LHCN-M2 (cell line): ENCODE data around the gene KRTAP2-4. TPM values are rescaled to one million over a fixed set of nuclear protein-coding genes. Genes with fewer than 3 reads are reported as not detected.
"Not testable (repeated sequence)": the region's sequence is repeated elsewhere in the genome, so short reads cannot be mapped to it uniquely, and the experiment has no call there.

Source experiments
- DNase-seq: peaks from one replicate; pipeline ENCODE4 v3.0.0-alpha.2; 2012; ENCODE audit warnings: low read depth
- total RNA-seq: library from RNA; depleted of rRNA; stranded (reverse); fragments of >200 nt; gene quantifications from 2 replicates; pipeline ENCODE4 v1.2.3, GENCODE V29; 2014

The KRTAP2-4 gene
- total RNA-seq, 1 experiment from 2014 or later = not detected

DNA sequence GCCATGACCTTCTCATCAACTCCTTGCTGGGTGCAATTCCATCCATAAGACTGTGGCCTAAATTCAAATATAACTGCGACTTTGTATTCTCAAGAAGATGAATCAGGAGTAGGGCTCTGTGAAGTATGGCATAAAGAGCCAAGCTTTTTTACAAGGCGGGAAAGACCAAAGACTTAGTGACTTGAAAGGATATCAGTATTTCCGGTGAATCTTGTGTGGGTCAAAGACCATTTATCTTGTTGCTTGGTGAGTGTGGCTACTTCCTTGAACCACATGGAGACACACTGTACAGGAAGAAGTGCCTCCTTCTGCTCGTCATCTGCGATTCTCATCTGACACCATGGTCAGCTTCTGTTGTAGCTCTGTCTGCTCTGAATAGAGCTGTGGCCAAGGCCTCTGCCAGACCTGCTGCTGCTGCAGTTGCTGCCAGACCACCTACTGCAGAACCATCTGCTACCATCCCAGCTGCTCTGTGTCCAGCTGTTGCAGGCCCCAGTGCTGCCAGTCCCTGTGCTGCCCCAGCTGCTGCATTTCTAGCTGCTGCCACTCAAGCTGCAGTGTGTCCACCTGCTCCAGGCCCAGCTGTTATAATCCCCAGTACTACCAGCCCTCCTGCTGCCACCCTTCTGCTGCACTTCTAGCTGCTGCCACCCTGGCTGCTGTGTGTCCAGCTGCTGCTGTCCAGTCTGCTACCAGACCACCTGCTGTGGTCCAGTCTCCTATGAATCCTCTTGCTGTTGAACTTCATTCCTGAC lies 6.1 kb upstream of the KRTAP2-4 start:
- peak; percentile 96 for DNase-seq

DNA sequence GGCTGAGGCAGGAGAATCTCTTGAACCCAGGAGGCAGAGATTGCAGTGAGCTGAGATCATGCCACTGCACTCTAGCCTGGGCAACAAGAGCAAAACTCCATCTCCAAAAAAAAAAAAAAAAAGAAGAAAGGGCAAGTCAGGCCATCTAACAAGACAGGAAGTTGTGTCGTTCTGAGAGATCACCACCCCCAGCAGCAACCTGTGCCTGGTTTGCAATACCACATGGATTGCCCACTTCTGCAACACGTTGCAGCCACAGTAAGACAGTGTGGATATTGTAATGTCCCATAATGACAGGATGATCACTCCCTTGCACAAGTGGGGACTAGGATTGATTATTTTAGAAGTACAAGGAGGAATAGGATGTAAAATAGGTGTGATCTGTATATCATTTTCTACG lies 3.4 kb upstream of the KRTAP2-4 start:
- no peak for DNase-seq

DNA sequence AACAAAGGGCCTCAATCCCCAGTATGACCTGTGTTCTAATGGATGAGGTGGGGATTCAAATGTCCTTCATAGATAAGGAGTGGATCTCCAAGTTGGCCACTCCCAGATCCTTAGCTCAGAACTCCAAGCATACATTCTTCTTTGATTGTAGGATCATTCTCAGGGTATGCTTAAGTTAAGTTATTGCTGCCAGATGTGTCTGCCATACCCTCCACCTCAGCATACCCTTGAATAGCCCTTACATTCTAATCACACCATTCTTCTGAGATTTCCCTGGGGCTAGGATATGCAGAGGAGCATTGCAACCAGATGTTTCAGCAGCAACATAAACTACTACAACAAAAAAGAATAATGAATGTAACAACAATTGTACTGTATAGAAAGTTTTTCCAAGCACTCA lies 1.6 kb upstream of the KRTAP2-4 start:
- DNase-seq = no peak

DNA sequence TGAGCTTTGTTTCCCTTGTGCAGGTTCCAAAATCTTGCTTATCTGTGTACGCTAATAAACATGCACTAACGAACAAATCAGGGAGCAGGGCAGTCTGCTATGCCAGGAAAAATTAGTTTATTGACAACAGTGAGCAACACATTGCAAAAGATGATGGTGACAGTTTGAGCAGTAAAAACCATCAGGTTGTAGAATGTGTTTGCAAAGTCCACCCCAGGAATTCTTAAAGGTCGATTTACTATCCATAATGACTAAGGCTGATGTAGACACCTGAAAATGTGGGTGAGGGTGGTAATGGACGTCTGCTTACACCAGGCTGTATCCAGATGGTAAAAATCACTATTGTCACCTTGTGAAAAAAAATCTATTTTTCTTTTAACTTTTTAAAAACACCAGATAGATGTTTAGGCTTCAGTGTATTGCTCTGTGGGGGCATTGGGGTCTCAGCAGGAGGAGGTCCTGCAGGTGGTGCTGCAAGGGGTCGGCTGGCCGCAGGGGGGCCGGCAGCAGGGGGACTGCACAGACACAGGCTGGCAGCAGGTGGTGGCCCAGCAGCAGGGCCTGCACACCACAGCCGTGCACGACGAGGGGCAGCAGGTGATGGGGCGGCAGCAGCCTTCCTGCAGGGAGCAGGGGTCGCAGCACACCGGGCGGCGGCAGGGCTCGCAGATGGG lies 526 bp downstream of the KRTAP2-4 start:
- not testable (repeated sequence) for DNase-seq

DNA sequence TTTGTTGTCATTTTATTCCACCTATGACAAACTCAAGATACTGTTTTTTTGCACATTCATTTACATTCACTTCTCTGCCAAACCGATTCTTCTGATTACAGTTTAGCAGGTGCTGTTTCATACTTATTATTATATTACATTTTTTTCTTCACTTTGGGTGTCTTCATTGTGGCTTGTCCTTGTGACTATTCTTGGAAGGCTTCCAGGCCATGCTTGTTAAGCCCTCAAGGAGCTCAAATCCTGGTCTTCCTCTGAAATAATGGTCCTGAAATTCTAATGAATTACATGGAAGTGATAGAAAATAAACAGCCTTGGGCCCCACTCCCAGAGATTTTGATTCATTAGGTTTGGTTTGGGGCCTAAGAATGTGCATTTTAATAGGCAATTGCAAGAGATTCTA lies 1.4 kb downstream of the KRTAP2-4 start:
- no peak for DNase-seq

DNA sequence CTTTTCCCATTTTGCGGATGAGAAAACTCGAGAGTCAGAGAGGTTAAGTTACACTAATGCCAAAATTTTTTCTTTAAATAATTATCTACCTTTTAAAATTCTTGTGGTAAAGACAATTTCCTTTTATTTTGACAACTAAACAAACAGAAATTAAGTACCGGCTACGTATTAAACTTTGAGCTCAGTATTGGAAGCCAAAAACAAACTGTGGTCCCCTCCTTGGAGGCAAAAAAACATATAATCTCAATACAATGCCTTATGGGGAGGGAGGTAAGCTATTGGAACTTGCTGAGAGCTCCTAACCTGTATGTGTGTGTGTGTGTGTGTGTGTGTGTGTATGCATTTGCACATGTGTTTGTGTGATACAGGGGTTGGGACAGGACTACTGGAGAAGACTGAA lies 2.2 kb downstream of the KRTAP2-4 start:
- no peak for DNase-seq

DNA sequence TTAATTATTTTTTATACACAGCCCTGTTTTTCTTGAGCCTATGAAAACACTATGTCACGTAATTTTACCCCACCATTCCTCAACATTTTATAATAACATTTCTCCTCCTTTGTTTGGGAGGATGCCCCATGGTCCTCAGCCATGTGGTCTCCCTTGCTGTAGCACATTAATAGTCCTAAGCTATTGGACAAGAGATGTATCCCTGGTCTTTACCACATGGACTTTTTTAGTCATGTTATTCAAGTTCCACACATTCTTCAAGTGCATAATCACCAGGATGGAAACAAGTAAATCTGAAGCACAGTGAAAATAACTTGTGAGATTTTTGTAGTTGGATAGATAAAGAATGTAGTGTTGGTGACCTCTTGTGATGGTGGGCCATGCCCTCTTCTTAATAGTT lies 3.7 kb downstream of the KRTAP2-4 start:
- peak; percentile 96 for DNase-seq

DNA sequence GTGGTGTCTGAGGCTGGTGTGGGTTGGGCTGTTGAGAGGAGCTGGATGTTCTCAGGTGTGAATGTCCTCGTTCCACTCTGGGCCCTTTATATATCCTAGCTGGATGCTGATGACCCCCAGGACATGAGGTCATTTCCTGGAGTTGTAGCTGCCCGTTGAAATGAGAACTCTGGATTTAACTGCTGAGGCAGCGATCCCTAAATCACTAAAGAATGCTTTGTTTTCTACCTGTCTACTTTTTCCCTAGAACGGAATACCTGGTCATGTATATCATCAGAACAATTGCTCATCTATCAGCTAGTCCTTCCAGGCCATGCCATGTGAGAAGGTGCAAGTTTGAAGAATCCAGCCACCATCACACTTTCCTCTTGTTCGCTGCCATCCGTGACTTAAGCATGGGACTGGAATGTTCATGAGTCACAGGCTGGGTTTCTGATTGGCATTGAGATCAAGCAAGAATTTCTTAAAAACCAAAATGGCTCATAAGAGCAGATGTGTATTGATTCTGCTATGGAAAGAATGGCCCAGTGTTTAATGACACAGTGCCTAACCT lies 5.6 kb downstream of the KRTAP2-4 start, which contains the start of gene KRTAP2-3:
KRTAP2-3 (minus strand) TSS at position 63 of the 553 bp plus-strand sequence. CDS start 64 bp downstream, outside the sequence.
- peak; percentile 94 for DNase-seq

DNA sequence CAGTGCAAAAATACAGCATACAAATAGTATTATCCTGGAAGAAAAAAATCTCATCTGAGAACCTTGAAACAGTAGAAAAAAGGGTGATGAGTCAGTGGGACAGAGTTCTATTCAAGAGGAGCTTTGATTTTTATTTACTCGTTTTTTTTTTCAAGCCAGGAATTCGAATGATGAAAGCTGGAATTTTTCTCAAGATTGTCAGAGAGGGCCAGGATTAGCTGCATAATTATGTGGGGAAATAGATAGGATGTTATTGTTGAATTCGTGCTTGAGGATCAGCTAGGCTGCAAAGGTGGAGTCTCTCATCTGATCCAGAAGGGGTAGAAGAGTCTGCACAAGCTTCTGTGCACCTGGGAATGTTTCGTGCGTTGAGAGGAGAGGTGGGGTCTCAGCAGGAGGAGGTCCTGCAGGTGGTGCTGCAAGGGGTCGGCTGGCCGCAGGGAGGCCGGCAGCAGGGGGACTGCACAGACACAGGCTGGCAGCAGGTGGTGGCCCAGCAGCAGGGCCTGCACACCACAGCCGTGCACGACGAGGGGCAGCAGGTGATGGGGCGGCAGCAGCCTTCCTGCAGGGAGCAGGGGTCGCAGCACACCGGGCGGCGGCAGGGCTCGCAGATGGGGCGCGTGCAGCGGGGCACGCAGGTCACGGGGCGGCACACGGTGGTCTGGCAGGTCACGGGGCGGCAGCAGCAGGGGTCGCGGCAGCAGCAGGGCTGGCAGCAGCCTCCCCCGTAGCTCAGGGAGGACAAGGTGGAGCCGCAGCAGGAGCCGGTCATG lies 6.2 kb downstream of the KRTAP2-4 start:
- peak; percentile 93 for DNase-seq

DNA sequence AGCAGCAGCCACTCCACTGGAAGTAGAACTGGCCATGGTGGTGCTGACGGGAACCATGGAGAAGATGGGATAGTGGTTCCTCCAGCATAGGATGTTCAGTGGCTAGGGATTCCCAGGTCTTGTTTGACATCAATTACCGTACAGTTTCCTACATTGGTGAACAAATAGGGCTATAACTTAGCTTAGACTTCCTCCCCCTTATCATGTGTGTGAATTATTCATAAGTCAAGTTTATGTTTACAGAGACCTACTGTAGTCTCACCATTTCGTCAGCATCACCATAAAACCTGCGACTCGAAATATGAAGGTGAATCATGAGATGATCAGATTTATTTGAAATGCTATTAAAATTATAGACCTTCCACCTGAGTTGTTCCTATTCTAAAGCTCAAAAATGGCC lies 6.9 kb downstream of the KRTAP2-4 start:
- DNase-seq = no peak

DNA sequence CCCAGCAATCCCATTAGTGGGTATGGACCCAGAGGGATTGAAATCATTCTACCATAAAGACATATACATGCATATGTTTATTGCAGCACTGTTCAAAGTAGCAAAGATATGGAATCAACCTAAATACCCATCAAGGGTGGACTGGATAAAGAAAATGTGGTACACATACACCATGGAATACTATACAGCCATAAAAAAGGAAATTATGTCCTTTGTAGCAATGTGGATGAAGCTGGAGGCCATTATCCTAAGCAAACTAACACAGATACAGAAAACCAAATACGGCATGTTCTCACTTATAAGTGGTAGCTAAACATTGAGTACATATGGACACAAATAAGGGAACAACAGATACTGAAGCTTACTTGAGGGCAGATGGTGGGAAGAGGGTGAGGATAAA lies 8.1 kb downstream of the KRTAP2-4 start:
- DNase-seq = no peak

DNA sequence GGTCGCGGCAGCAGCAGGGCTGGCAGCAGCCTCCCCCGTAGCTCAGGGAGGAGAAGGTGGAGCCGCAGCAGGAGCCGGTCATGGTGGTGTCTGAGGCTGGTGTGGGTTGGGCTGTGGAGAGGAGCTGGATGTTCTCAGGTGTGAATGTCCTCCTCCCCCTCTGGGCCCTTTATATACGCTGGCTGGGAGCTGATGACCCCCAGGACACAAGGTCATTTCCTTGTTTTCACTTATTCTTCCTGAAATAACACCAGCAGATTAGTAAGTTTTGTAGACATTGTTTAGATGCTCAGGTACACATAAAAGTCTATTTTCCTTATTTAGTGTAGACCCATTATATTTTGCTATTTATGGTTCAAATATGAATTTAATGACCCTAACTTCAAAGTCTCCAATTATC lies 10.5 kb downstream of the KRTAP2-4 start, which contains the start of gene KRTAP2-2:
KRTAP2-2 (minus strand) TSS at position 101 of the 400 bp plus-strand sequence; CDS start at position 82, 19 bp downstream.
- DNase-seq = not testable (repeated sequence)

DNA sequence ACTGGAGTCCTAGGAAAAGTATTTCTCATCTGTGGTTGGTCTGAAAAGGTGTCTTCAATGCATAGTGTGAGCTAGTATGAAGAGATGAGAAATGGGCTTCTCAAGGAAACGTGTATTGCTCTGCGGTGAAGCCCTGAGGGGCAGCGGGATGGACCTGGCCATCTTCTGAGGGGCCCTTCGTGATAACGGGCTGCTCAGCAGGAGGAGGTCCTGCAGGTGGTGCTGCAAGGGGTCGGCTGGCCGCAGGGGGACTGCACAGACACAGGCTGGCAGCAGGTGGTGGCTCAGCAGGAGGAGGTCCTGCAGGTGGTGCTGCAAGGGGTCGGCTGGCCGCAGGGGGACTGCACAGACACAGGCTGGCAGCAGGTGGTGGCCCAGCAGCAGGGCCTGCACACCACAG lies 11.1 kb downstream of the KRTAP2-4 start:
- not testable (repeated sequence) for DNase-seq

DNA sequence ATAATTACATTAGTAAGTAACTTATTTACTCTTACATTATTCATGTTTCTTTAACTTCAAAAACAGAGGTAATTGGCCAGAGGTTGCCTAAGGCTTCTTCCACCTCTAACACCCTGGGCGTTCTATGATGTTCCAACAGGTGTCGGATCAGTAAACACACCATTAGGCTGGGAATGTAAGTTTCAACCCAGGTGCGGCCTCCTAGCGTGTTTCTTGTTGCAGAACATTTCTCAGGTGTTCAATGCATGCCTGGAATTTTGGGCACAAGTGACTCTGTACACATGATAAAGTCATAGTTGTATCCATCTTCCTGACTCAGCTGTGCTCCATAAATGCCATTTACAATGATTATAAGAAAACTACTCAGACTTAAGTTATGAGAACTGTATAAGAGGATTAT lies 11.7 kb downstream of the KRTAP2-4 start:
- no peak for DNase-seq

DNA sequence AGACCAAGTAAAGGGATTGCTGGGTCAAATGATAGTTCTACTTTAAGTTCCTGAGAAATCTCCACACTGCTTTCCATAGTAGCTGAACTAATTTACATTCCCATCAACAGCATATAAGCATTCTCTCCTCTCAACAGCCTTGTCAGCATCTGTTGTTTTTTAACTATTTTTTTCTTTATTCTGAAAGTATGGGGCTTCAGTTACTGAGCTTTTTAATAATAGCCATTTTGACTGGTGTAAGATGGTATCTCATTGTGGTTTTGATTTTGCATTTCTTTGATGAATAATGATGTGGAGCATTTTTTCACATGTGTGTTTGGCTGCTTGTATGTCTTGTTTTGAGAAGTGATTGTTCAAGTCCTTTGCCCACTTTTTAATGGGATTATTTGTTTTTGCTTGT lies 13.1 kb downstream of the KRTAP2-4 start:
- DNase-seq = peak; percentile 66

DNA sequence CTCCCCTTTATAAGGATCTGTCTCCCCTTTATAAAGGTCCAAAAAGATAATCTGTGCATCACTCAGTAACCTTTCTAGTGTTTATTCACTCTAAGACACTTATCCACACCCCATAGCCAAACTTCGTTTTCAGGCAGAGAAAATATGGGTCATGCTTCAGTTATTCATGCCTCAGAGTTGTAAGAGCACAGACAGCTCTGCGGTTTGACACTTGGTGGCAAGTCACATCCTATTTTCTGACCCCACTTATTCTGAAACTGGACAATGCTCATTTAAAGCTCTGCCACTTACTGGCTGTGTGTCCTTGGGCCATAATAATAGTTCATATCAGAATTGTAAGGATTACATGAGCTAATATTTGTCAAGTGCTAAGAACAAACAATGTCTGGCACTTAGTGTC lies 16.6 kb downstream of the KRTAP2-4 start:
- peak; percentile 93 for DNase-seq

DNA sequence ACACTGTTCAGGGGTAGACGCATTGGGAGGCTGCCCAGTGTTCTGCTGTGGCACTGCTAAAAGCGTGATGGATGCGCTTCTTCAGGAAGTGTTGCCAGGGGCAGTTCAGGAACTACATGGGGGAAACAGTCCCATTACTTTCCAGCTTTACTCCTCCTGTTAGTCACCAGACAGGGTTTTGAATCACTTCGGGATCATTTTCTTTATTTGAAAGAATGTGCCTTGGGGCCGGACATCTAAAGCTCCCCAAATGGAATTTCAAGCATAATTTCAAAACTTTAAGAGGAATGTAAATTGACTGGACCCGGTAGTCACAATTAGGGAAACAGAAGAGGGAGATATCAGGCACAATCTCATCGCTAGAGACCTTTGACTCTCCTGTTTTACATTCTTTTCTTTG lies 17.2 kb downstream of the KRTAP2-4 start:
- peak; percentile 78 for DNase-seq

DNA sequence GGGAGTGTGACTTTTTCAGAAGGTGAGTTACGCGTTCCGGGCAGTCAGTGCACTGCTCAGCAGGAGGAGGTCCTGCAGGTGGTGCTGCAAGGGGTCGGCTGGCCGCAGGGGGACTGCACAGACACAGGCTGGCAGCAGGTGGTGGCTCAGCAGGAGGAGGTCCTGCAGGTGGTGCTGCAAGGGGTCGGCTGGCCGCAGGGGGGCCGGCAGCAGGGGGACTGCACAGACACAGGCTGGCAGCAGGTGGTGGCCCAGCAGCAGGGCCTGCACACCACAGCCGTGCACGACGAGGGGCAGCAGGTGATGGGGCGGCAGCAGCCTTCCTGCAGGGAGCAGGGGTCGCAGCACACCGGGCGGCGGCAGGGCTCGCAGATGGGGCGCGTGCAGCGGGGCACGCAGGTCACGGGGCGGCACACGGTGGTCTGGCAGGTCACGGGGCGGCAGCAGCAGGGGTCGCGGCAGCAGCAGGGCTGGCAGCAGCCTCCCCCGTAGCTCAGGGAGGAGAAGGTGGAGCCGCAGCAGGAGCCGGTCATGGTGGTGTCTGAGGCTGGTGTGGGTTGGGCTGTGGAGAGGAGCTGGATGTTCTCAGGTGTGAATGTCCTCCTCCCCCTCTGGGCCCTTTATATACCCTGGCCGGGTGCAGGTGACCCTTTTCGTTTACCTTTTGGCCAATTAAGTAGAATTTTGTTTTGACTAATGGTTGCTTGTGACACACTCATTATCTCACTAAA lies 18.8 kb downstream of the KRTAP2-4 start, which contains the start of gene KRTAP2-1:
KRTAP2-1 (minus strand) TSS at position 582 of the 731 bp plus-strand sequence; CDS start at position 533, 49 bp downstream.
- DNase-seq = not testable (repeated sequence)

DNA sequence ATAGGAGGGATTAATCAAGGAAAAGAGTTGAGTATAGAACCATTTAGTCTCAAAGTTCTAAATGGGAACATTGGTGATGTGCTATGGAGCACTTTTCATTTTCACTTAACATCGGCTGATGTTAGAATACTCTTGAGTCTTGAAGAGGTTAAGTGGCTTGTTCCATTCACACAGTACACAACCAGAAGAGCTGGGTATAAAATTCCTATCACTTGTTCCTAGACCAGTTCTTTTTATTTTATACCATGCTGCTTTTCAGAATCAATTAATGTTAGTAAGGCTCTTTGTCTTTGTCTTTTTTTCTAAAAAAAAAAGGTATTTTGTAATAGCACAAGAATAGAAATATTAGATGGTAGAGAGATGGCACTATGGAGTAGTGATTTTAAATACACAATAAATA lies 22.7 kb downstream of the KRTAP2-4 start:
- DNase-seq = no peak

DNA sequence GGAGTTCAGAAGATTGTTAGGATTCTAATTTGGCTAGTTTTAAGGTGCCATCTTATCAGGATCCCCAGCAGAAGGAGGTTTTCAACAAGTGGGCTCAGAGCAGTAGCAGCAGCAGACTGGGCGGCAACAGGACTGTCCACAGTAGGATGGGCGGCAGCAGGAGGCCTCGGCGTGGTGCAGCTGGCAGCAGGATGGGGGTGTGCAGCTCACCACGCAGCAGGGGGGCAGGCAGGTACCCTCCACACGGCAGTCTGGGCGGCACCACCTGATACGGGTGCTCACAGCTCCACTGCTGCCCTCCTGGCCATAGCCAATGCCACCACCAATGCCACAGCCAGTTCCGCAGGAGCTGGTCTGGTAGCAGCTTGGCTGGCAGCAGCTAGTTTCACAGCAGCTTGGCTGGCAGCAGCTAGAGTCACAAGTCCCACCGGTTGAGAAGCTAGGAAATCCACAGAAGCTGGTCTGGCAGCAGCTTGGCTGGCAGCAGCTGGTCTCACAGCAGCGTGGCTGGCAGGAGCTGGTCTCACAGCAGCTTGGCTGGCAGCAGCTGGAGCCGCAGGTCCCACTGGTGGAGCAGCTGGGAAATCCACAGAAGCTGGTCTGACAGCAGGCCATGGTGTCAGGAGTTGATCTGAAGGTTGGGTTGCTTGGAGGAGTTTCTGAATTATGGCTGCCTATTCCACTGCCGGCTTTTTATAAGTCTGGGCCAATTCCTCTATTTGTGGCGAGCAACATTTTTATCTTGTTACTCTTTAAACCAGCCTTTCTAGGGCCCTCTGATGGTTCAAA lies 24.7 kb downstream of the KRTAP2-4 start, which contains the start of gene KRTAP1-1:
KRTAP1-1 (minus strand) TSS at position 668 of the 789 bp plus-strand sequence; CDS start at position 615, 53 bp downstream.
- DNase-seq = peak; percentile 65
